HG03139 (cell line): ENCODE measurements around the gene SAA2.

Source experiments
- ATAC-seq: cut with Tn5 transposase; IDR thresholded peaks from one replicate; pipeline ENCODE4 v1.9.1; 2021; ENCODE audit not compliant: unreplicated experiment

SAA2 gene

GRCh38 chr11:18253233-18253632, 4.8 kb upstream of the SAA2 start:
- ATAC-seq: no peak

GRCh38 chr11:18247191-18247581, 1.3 kb downstream of the SAA2 start:
- peak; percentile 10 for ATAC-seq

- peak; percentile 68 for ATAC-seq
Measured at GRCh38 chr11:18246379-18247190, 1.9 kb downstream of the SAA2 start.

- ATAC-seq: no peak
Measured at GRCh38 chr11:18245396-18245795, 3.1 kb downstream of the SAA2 start.

- no peak for ATAC-seq
Measured at GRCh38 chr11:18243783-18244362, 4.6 kb downstream of the SAA2 start.

GRCh38 chr11:18239655-18240054, 8.8 kb downstream of the SAA2 start:
- ATAC-seq: no peak

GRCh38 chr11:18236664-18237356, 11.7 kb downstream of the SAA2 start, which contains the start of gene SAA4:
Gene SAA4, minus strand, starts transcription at chr11:18236802. Its CDS starts 876 bp downstream, at chr11:18235926.
- ATAC-seq: no peak

GRCh38 chr11:18235394-18236334, 12.8 kb downstream of the SAA2 start:
- ATAC-seq: no peak

GRCh38 chr11:18233912-18234311, 14.6 kb downstream of the SAA2 start:
- no peak for ATAC-seq

- no peak for ATAC-seq
Measured at GRCh38 chr11:18230859-18231258, 17.6 kb downstream of the SAA2 start.

GRCh38 chr11:18229501-18229900, 19.0 kb downstream of the SAA2 start:
- peak; percentile 91 for ATAC-seq

- no peak for ATAC-seq
Measured at GRCh38 chr11:18225913-18226312, 22.6 kb downstream of the SAA2 start.

- no peak for ATAC-seq
Measured at GRCh38 chr11:18223591-18224387, 24.7 kb downstream of the SAA2 start.

- no peak for ATAC-seq
Measured at GRCh38 chr11:18222814-18223421, 25.6 kb downstream of the SAA2 start.

GRCh38 chr11:18221274-18221876, 27.1 kb downstream of the SAA2 start:
- no peak for ATAC-seq

GRCh38 chr11:18209058-18209457, 39.4 kb downstream of the SAA2 start:
- no peak for ATAC-seq

- no peak for ATAC-seq
Measured at GRCh38 chr11:18204771-18205170, 43.7 kb downstream of the SAA2 start.

- ATAC-seq: no peak
Measured at GRCh38 chr11:18204220-18204619, 44.2 kb downstream of the SAA2 start.

GRCh38 chr11:18203723-18204122, 44.7 kb downstream of the SAA2 start:
- no peak for ATAC-seq
